Stimulated activated CD8-positive, alpha-beta memory T cell treated with anti-CD3 and anti-CD28 coated beads, Interleukin-4, amount 100 ng/mL, for 1 hour (primary cell): ENCODE measurements around the gene XRN1.

Source experiments
- DNase-seq, 2 donors: peaks; one replicate each; pipeline ENCODE4 v3.0.0-alpha.2; 2020; ENCODE audit warnings: low read depth in 2 of 2, low spot score in 1 of 2

The XRN1 gene

GRCh38 chr3:142272200-142272891 lies 175.5 kb downstream of the XRN1 start:
- DNase-seq, result no peak

- peak; percentile 8 to 15 for DNase-seq
Measured at GRCh38 chr3:142270407-142270806, 177.4 kb downstream of the XRN1 start.

- DNase-seq, result no peak
Measured at GRCh38 chr3:142269767-142270166, 178.1 kb downstream of the XRN1 start.

- no peak for DNase-seq
Measured at GRCh38 chr3:142268426-142268825, 179.4 kb downstream of the XRN1 start.

GRCh38 chr3:142267269-142267668 lies 180.6 kb downstream of the XRN1 start:
- no peak for DNase-seq

DNA sequence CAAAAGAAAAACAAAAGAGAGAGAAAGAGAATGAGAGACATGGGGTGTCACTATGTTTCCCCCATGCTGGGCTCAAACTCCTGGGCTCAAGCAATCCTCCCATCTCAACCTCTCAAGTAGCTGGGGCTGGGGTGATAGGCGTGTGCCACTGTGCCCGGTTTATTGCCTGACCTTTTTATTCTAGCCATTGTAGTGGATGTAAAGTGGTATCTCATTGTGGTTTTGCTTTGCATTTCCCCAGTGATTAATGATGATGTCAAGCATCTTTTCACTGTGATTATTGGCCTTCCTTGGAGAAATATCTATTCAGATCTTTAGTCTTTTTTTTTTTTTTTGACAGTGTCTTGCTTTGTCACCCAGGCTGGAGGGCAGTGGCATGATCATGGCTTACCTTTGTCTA lies 184.7 kb downstream of the XRN1 start:
- DNase-seq, result no peak

DNA sequence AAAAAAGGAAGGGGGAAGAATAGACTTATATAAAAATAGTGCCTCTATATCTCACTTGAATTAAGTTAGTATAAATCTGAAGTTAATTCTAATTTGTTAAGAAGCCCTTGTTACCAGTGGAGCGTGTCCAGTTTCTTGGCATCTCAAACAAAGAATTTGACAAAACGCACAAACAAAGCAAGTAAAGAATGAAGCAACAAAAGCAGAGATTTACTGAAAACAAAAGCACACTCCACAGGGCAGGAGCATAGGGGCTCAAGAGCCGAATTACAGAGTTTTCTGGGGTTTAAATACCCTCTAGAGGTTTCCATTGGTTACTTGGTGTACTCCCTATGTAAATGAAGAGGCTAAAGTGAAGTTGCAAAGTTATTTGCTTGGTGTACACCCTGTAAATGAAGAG lies 188.5 kb downstream of the XRN1 start:
- DNase-seq, result no peak

DNA sequence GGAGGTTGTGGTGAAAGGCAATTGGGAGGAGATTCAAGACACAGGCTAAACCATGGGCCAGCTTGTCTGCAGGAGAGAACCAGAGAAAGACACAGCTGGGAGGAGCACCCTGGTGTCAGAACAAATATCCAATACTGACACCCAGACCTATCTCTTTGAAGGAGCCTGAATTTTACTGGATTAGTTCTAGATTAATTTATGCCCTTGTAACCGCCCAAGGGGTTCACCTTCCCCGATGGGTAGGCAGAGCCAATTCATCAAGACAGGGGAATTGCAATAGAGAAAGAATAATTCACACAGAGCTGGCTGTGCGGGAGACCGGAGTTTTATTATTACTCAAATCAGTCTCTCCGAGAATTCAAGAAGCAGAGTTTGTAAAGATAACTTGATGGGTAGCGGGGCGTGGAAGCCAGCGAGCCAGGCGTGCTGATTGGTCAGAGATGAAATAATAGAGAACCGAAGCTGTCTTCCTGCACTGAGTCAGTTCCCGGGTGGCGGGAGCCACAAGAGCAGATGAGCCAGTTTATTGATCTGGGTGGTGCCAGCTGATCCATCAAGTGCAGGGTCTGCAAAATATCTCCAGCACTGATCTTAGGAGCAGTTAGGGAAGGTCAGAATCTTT lies 191.0 kb downstream of the XRN1 start:
- DNase-seq, result no peak
